Heart left ventricle (tissue), 16 donors: Measurements from ENCODE around the gene BRSK1. TPM values are rescaled to one million over a fixed set of nuclear protein-coding genes. Genes with fewer than 3 reads are reported as not detected.

Experiments used
- ATAC-seq, 4 donors: fragments of 200-7000 bp; cut with Tn5 transposase; one replicate each; pipeline ENCODE4 v1.9.1; 2020 to 2022; ENCODE audit warnings: moderate library complexity in 4 of 4, mild to moderate bottlenecking in 3 of 4, moderate number of reproducible peaks in 1 of 4
- DNase-seq, 5 donors: peaks; one replicate each; pipeline ENCODE4 v3.0.0-alpha.2; 2020
- H3K27ac ChIP-seq, 12 donors: fragments of 200-600 bp; sonication (generic) in 4 of 12; one replicate each; pipeline versions ENCODE4 v1.5.0 to v1.8.0; 2016 to 2022; ENCODE audit warnings: mild to moderate bottlenecking in 2 of 12
- H3K27me3 ChIP-seq, 9 donors: fragments of 200-600 bp; sonication (generic) in 2 of 9; one replicate each; pipeline versions ENCODE4 v1.5.1 to v1.8.0; 2016 to 2022; ENCODE audit warnings: mild to moderate bottlenecking in 3 of 9
- H3K36me3 ChIP-seq, 9 donors: fragments of 200-600 bp; sonication (generic) in 2 of 9; one replicate each; pipeline versions ENCODE4 v1.5.0 to v1.8.0; 2018 to 2022; ENCODE audit warnings: mild to moderate bottlenecking in 2 of 9
- H3K4me1 ChIP-seq, 12 donors: fragments of 200-600 bp; sonication (generic) in 4 of 12; one replicate each; pipeline versions ENCODE4 v1.5.0 to v1.8.0; 2016 to 2022; ENCODE audit warnings: mild to moderate bottlenecking in 3 of 12
- H3K4me3 ChIP-seq, 12 donors: fragments of 200-600 bp; sonication (generic) in 4 of 12; one replicate each; pipeline versions ENCODE4 v1.5.0 to v1.8.0; 2017 to 2022; ENCODE audit warnings: mild to moderate bottlenecking in 9 of 12, moderate library complexity in 4 of 12
- H3K9me3 ChIP-seq, 12 donors: fragments of 200-600 bp; sonication (generic) in 4 of 12; one replicate each; pipeline versions ENCODE4 v1.5.0 to v1.8.0; 2016 to 2022; ENCODE audit warnings: mild to moderate bottlenecking in 1 of 12
- CTCF ChIP-seq, 12 donors: fragments of 200-600 bp; sonication (generic) in 4 of 12; IDR thresholded peaks; one replicate each; pipeline versions ENCODE4 v1.5.0 to v1.8.0; 2018 to 2022; ENCODE audit warnings: antibody characterized with exemption in 12 of 12, mild to moderate bottlenecking in 5 of 12
- POLR2A ChIP-seq, 2 donors: fragments of 450-650 bp; IDR thresholded peaks; one replicate each; pipeline ENCODE4 v1.6.1; 2017; ENCODE audit warnings: antibody characterized with exemption in 2 of 2, mild to moderate bottlenecking in 2 of 2, moderate library complexity in 2 of 2
- WGBS, 4 donors: extraction: QIAGEN DNeasy Blood & Tissue Kit in 2 of 4; methylation state at CpG; one replicate each; pipeline versions ENCODE4 v1.1.5 to v1.1.7; 2013 to 2018; 5-methylcytosine and 5-hydroxymethylcytosine counted together
- intact Hi-C, 10 donors: fragments of 100-400 bp; cut with DNase I; formaldehyde crosslinking; loops; one replicate each; pipeline versions ENCODE4 v1.11.1 to v1.14.2; 2022
- polyA plus RNA-seq, 2 donors: library from polyadenylated mRNA; stranded (reverse); fragments of 200-250 nt; gene quantifications; one replicate each; pipeline ENCODE4 v1.2.3, GENCODE V29; 2013
- total RNA-seq, 9 donors: library from RNA; depleted of rRNA in 2 of 9; stranded (reverse); fragments of >200 nt in 2 of 9; fragmentation: NEBNext Ultra II Directional in 3 of 9; extraction: Animal tissue kit (Norgen Biotek cat#: 25700) in 3 of 9; gene quantifications; one replicate each; pipeline versions ENCODE4 v1.1.0 to v1.2.4, GENCODE V29; 2016 to 2023
- donor health status: ischemic (EF 13 %, LVEDD 7.1; RV severe dilation, severe dysfunction).
- donor health status: healthy with polysubstance abuse.
- donor health status: DM: no; HTN: yes; CAD: no.
- donor health status: DM: no; HTN: no; CAD: no.
- donor health status: ischemic (EF 25% LVEDD 6.9; RV normal size, moderate dysfunction).
- donor health status: ischemic (EF 25% LVEDD 5.7; RV mildly dilated, moderate dysfunction).
- donor health status: healthy.
- donor health status: DM: yes; HTN: yes; CAD: no.
- donor health status: ischemic (EF 35%, LVEDD 5.7; RV mildly dilated, moderate dysfunction).
- donor health status: nonischemic (EF 11% LVEDD 7.7; RV severe dilation, severe dysfunction).
- donor health status: DM: yes; HTN: yes; CAD: no.
- donor health status: PGD.
- donor health status: ischemic (EF 29% LVEDD 5.4; RV normal size, mild dysfunction).
- donor health status: nonischemic (EF 23%, LVEDD 6.1; RV moderate dilation, normal function).

Gene BRSK1
- total and polyA plus RNA-seq, 11 donors, result 1.6 to 7.4 (median 2.1) TPM

DNA sequence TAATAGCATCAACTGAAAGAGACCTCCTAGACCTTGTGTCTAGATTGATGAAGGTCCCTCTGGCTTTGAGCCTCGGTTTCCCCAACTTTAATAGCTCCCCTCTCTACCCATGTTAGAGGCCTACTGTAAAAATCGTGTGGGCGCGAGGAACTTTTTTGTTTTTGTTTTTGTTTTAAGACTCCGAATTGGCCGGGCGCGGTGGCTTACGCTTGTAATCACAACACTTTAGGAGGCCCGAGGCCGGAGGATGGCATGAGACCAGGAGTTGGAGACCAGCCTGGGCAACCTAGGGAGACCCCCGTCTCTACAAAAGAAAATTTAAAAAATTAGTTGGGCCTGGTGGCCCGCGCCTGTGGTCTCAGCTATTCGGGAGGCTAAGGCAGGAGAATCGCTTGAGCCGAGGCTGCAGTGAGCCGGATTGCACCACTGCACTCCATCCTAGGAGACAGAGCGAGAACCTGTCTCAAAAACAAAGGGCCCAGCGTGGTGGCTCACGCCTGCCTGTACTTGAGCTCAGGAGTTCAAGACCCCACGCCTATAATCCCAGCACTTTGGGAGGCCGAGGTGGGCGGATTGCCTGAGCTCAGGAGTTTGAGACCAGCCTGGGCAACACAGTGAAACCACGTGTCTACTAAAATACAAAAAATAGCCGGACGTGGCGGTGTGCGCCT lies 24.1 kb upstream of the BRSK1 start:
- Histone ChIP-seq H3K4me1 (peaks cover 4 to 45% (median 38%) of the 10 kb centered on the region in 12 donors), H3K36me3 (peaks cover 0 to 5% (median 0%) of the 10 kb centered on the region in 9 donors), H3K9me3 (no peaks in the 10 kb centered on the region), H3K27ac (peak overlapping the region; percentile 85 to 98 (median 94)), H3K4me3 (peak overlapping the region; percentile 10 to 99 (median 94)), H3K27me3 (no peaks in the 10 kb centered on the region)
- intact Hi-C loops, result loop anchor here in 6 of 10 donors (1.0 to 5.0 kb wide), 7 partner anchors 21 to 202 kb away; partner anchors contain the start of genes HSPBP1 (in 2 of the 6), KMT5C (in 2 of the 6), ISOC2 (in 1 of the 6) and RPL28 (in 1 of the 6)
- ATAC-seq (no peak), DNase-seq (peak in 1 of 5 donors; percentile 47)
- WGBS, 4 donors, result 44 to 51% (median 47%) methylated on average over 29 of the region's 29 CpGs
- no peak for TF ChIP-seq POLR2A (IDR thresholded peaks at IDR 0.05)
- no peak for TF ChIP-seq CTCF (IDR thresholded peaks at IDR 0.05)

DNA sequence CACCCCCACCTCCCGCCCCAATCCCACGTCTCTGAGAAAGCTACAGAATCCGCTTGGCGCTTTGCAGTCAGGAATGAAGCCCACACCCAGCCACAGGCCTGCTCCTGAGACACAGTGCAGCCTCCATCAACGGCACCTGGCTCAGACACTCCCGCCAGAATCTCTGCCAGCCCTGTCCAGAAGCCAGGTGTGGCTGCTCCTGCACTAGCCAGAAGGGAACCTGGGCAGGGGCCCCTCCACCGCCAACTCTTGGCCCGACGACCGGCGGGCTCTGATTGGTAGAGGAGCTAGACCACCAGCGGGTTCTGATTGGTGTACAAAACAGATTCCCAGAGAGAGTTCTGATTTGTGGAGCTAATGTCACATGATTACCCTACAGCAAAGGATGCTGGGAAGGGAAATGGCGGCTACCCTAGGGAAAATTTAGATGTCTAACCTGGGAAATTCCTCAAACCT lies 22.1 kb upstream of the BRSK1 start:
- peaks cover 0 to 8% (median 0%) of the 10 kb centered on the region in 9 donors for H3K36me3 ChIP-seq
- no peak for TF ChIP-seq POLR2A (IDR thresholded peaks at IDR 0.05)
- no peak for TF ChIP-seq CTCF (IDR thresholded peaks at IDR 0.05)
- intact Hi-C loops, result no loop called here

GRCh38 chr19:55262359-55262758 lies 21.4 kb upstream of the BRSK1 start:
- no peak overlapping the region for H3K27ac ChIP-seq
- no peaks in the 10 kb centered on the region for H3K9me3 ChIP-seq
- 95 to 98% (median 96%) methylated on average over 9 of the region's 9 CpGs for WGBS, 4 donors
- ATAC-seq (no peak), DNase-seq (no peak)
- peaks cover 4 to 18% (median 12%) of the 10 kb centered on the region in 12 donors for H3K4me1 ChIP-seq
- no peaks in the 10 kb centered on the region for H3K27me3 ChIP-seq
- intact Hi-C loops, result no loop called here
- TF ChIP-seq POLR2A (IDR thresholded peaks at IDR 0.05), result no peak
- TF ChIP-seq CTCF (IDR thresholded peaks at IDR 0.05), result no peak
- H3K4me3 ChIP-seq, result no peak overlapping the region
- H3K36me3 ChIP-seq, result peaks cover 0 to 8% (median 0%) of the 10 kb centered on the region in 9 donors

More for the DNA sequence above, 22.1 kb upstream of the BRSK1 start:
- 94 to 99% (median 95%) methylated on average over 13 of the region's 13 CpGs for WGBS, 4 donors
- no peak for DNase-seq
- Histone ChIP-seq H3K27ac (no peak overlapping the region), H3K27me3 (no peaks in the 10 kb centered on the region), H3K4me3 (no peak overlapping the region), H3K4me1 (peaks cover 4 to 24% (median 19%) of the 10 kb centered on the region in 12 donors), H3K9me3 (no peaks in the 10 kb centered on the region)
- ATAC-seq, result no peak

DNA sequence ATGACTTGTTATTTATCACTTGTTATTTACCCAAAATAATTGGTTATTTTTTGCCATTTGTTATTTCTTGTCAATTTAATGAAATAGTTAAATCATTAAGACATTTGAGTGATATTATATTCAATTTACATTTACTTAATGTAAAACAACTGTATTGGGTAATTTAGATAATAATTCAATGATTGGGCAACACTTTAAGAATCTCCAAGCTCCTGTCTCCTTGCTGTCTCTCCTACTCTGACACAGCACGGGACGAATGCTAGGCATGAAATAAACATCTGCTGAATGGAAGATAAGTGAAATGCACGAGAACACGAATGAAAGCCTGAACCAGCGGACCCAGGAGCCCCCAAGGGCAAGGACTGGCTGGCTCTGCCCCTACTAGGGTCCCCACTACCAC lies 19.3 kb upstream of the BRSK1 start:
- Histone ChIP-seq H3K27ac (no peak overlapping the region), H3K27me3 (no peaks in the 10 kb centered on the region), H3K9me3 (no peaks in the 10 kb centered on the region), H3K4me3 (no peak overlapping the region), H3K36me3 (peaks cover 0 to 12% (median 0%) of the 10 kb centered on the region in 9 donors), H3K4me1 (peaks cover 4 to 8% (median 6%) of the 10 kb centered on the region in 12 donors)
- no peak for TF ChIP-seq CTCF (IDR thresholded peaks at IDR 0.05)
- TF ChIP-seq POLR2A (IDR thresholded peaks at IDR 0.05), result no peak
- no peak for ATAC-seq
- intact Hi-C loops, result no loop called here
- WGBS, 4 donors, result 80 to 89% (median 86%) methylated on average over 5 of the region's 5 CpGs
- no peak for DNase-seq
